Fibroblast of pulmonary artery (primary cell): Measurements from ENCODE around the gene ZBTB49.

ENCODE experiments used
- DNase-seq: peaks from one replicate; pipeline ENCODE4 v3.0.0-alpha.2; 2010; ENCODE audit warnings: low read depth
- H3K4me3 ChIP-seq: replicated peaks from 2 replicates; pipeline ENCODE4 v1.5.1; 2011; ENCODE audit warnings: low read depth, mild to moderate bottlenecking, control low read depth, low read length, moderate library complexity
- CTCF ChIP-seq: IDR thresholded peaks from 2 replicates; pipeline ENCODE4 v1.5.1; 2011; ENCODE audit warnings: mild to moderate bottlenecking, control low read depth, low read length, inconsistent platforms; ENCODE audit errors: missing control alignments

Gene ZBTB49

GRCh38 chr4:4315461-4316149 is 25.6 kb downstream of the ZBTB49 start:
- no peak for DNase-seq
- no peak for TF ChIP-seq CTCF
- no peak overlapping the region for H3K4me3 ChIP-seq

GRCh38 chr4:4316150-4316495 is 26.1 kb downstream of the ZBTB49 start:
- no peak overlapping the region for H3K4me3 ChIP-seq
- TF ChIP-seq CTCF: no peak
- DNase-seq: no peak

GRCh38 chr4:4317496-4318232 is 27.6 kb downstream of the ZBTB49 start:
- no peak for DNase-seq
- no peak overlapping the region for H3K4me3 ChIP-seq
- TF ChIP-seq CTCF: no peak

GRCh38 chr4:4320528-4320927 is 30.5 kb downstream of the ZBTB49 start:
- H3K4me3 ChIP-seq: no peak overlapping the region
- DNase-seq: no peak
- TF ChIP-seq CTCF: no peak

GRCh38 chr4:4320951-4321714 is 31.1 kb downstream of the ZBTB49 start:
- no peak overlapping the region for H3K4me3 ChIP-seq
- no peak for TF ChIP-seq CTCF
- no peak for DNase-seq

GRCh38 chr4:4321951-4322688 is 32.1 kb downstream of the ZBTB49 start:
- H3K4me3 ChIP-seq: no peak overlapping the region
- no peak for TF ChIP-seq CTCF
- no peak for DNase-seq
